H1 (cell line): ENCODE data around the gene PRICKLE1.

Experiments used
- EP300 ChIP-seq, 2 experiments: IDR thresholded peaks; 1 replicate in 1 of 2; 2 replicates in 1 of 2; pipeline ENCODE4 v1.6.1; 2011 to 2012; ENCODE audit warnings: low read depth in 2 of 2, low read length in 2 of 2, mild to moderate bottlenecking in 2 of 2, borderline replicate concordance in 1 of 2, inconsistent platforms in 1 of 2, moderate library complexity in 1 of 2
- FOSL1 ChIP-seq: IDR thresholded peaks from 2 replicates; pipeline ENCODE4 v1.6.1; 2011; ENCODE audit warnings: mild to moderate bottlenecking, low read depth, low read length, moderate library complexity; ENCODE audit not compliant: insufficient read depth
- GTF2F1 ChIP-seq: IDR thresholded peaks from 2 replicates; pipeline ENCODE4 v1.6.1; 2012; ENCODE audit warnings: low read depth, low read length, improper control_type of control experiment, borderline replicate concordance
- HDAC2 ChIP-seq, 2 experiments: fragments of 300-600 bp in 1 of 2; sonication (generic) in 1 of 2; IDR thresholded peaks; 2 replicates each; pipeline ENCODE4 v1.6.1; 2011 to 2012; ENCODE audit warnings: low read depth in 2 of 2, low read length in 2 of 2, mild to moderate bottlenecking in 2 of 2, moderate library complexity in 2 of 2, borderline replicate concordance in 1 of 2, inconsistent platforms in 1 of 2
- POLR2A ChIP-seq, 2 experiments: IDR thresholded peaks; 1 replicate in 1 of 2; 2 replicates in 1 of 2; pipeline ENCODE4 v1.6.1; 2011; ENCODE audit warnings: low read depth in 2 of 2, low read length in 2 of 2, mild to moderate bottlenecking in 2 of 2; ENCODE audit errors: control extremely low read depth in 1 of 2
- POLR2AphosphoS5 ChIP-seq: IDR thresholded peaks from 2 replicates; pipeline ENCODE4 v1.6.1; 2011; ENCODE audit warnings: low read depth, low read length
- TAF1 ChIP-seq: IDR thresholded peaks from 2 replicates; pipeline ENCODE4 v1.6.1; 2011; ENCODE audit warnings: mild to moderate bottlenecking, low read depth, low read length
- TEAD4 ChIP-seq: IDR thresholded peaks from 2 replicates; pipeline ENCODE4 v1.6.1; 2012; ENCODE audit warnings: low read depth, low read length, inconsistent platforms, mixed read lengths
- TF ChIP-seq, protein P1 (sequence below), 3 experiments: IDR thresholded peaks; 1 replicate in 2 of 3; 2 replicates in 1 of 3; pipeline versions ENCODE4 v1.5.1 to v1.6.1; 2011; ENCODE audit warnings: low read length in 3 of 3, mild to moderate bottlenecking in 3 of 3, inconsistent platforms in 2 of 3, low read depth in 1 of 3, moderate library complexity in 1 of 3; ENCODE audit not compliant: insufficient read depth in 1 of 3; ENCODE audit errors: control extremely low read depth in 1 of 3

DNA sequence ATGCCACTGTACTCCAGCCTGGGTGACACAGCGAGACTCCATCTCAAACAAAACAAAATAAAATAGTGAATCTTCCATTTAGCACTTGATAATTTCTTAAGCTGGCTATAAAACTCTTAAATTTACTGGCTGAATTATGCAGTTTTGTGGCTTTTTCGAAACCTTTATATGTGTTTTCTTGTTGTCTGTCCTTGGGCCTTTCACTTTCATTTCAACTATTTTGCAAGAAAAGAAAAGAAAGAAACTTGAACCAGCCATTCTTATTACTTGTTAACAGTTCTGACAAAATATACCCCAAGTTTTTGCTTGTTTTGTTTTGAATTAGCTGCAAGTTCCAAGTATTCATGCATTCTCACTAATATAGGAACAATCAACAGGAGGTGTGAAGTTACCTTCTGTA is 42.8 kb downstream of the PRICKLE1 start:
- TF ChIP-seq, protein P1, sequence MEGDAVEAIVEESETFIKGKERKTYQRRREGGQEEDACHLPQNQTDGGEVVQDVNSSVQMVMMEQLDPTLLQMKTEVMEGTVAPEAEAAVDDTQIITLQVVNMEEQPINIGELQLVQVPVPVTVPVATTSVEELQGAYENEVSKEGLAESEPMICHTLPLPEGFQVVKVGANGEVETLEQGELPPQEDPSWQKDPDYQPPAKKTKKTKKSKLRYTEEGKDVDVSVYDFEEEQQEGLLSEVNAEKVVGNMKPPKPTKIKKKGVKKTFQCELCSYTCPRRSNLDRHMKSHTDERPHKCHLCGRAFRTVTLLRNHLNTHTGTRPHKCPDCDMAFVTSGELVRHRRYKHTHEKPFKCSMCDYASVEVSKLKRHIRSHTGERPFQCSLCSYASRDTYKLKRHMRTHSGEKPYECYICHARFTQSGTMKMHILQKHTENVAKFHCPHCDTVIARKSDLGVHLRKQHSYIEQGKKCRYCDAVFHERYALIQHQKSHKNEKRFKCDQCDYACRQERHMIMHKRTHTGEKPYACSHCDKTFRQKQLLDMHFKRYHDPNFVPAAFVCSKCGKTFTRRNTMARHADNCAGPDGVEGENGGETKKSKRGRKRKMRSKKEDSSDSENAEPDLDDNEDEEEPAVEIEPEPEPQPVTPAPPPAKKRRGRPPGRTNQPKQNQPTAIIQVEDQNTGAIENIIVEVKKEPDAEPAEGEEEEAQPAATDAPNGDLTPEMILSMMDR (IDR thresholded peaks at IDR 0.05; ENCODE audit: control extremely low read depth in 1 of 3, insufficient read depth in 1 of 3, low read depth in 1 of 3, low read length in 3 of 3) = no peak
- TF ChIP-seq POLR2AphosphoS5 = no peak
- no peak for TF ChIP-seq HDAC2 (IDR thresholded peaks at IDR 0.05; ENCODE audit: borderline replicate concordance in 1 of 2, low read depth in 2 of 2, low read length in 2 of 2)
- no peak for TF ChIP-seq FOSL1
- TF ChIP-seq POLR2A (IDR thresholded peaks at IDR 0.05; ENCODE audit: control extremely low read depth in 1 of 2, low read depth in 2 of 2, low read length in 2 of 2) = no peak
- no peak for TF ChIP-seq TAF1
- no peak for TF ChIP-seq TEAD4
- no peak for TF ChIP-seq GTF2F1
- no peak for TF ChIP-seq EP300 (IDR thresholded peaks at IDR 0.05; ENCODE audit: borderline replicate concordance in 1 of 2, low read depth in 2 of 2, low read length in 2 of 2)
